ENCODE measurements around the gene COMMD4. TPM values are rescaled to one million over a fixed set of nuclear protein-coding genes. Genes with fewer than 3 reads are reported as not detected.

COMMD4 gene
- total and polyA plus RNA-seq, 2 of the 8 experiments (the other 6 are each of a cell fraction or from before 2014, with no cell fraction given): 131 to 236 TPM

- no peak for TF ChIP-seq CTBP2 (IDR thresholded peaks at IDR 0.05; ENCODE audit: borderline replicate concordance, insufficient read depth, insufficient read length, low read length)
- no peak for TF ChIP-seq E2F6 (IDR thresholded peaks at IDR 0.05)
- TF ChIP-seq CTCF (IDR thresholded peaks at IDR 0.05; ENCODE audit: control extremely low read depth in 1 of 3, insufficient read depth in 1 of 3, low read depth in 1 of 3, low read length in 3 of 3): no peak
- no peak for TF ChIP-seq ATF2 (IDR thresholded peaks at IDR 0.05; ENCODE audit: low read length)
- no peak for TF ChIP-seq BCL11A (IDR thresholded peaks at IDR 0.05; ENCODE audit: low read depth in 2 of 2, low read length in 2 of 2)
- peak; percentile 35 for TF ChIP-seq SAP30 (IDR thresholded peaks at IDR 0.05; ENCODE audit: insufficient read depth, insufficient replicate concordance, low read length)
- peak in 1 of 2 experiments; percentile 13; a peak in 1 of 4 replicates for TF ChIP-seq SIN3A (conservative IDR thresholded peaks at IDR 0.05 in 1 of 2, IDR thresholded peaks at IDR 0.05 in 1 of 2; ENCODE audit: low read depth in 1 of 2, low read length in 2 of 2)
- no peak for TF ChIP-seq SP2 (IDR thresholded peaks at IDR 0.05; ENCODE audit: low read length)
- TF ChIP-seq MAX (IDR thresholded peaks at IDR 0.05): no peak
- TF ChIP-seq CEBPB (IDR thresholded peaks at IDR 0.05; ENCODE audit: low read depth, low read length): no peak
- TF ChIP-seq EP300 (IDR thresholded peaks at IDR 0.05; ENCODE audit: borderline replicate concordance in 1 of 2, low read depth in 2 of 2, low read length in 2 of 2): no peak
- TF ChIP-seq ASH2L (IDR thresholded peaks at IDR 0.05; ENCODE audit: low read length): peak; percentile 85
- TF ChIP-seq POLR2AphosphoS5 (IDR thresholded peaks at IDR 0.05; ENCODE audit: low read depth, low read length): no peak
- TF ChIP-seq KDM4A (IDR thresholded peaks at IDR 0.05; ENCODE audit: low read depth, low read length, severe bottlenecking): peak; percentile 58
- peak; percentile 48; the same call in 1 of the 2 replicates for TF ChIP-seq CREB1 (IDR thresholded peaks at IDR 0.05)
These were observed 11.6 kb downstream of the COMMD4 start (continued) for GRCh38 chr15:75347222-75348033.
